Hippocampal formation (tissue), 2 donors: Measurements from ENCODE around the gene NKD2.
"Not testable (repeated sequence)": the region's sequence is repeated elsewhere in the genome, so short reads cannot be mapped to it uniquely, and the experiment has no call there.

Experiments used
- DNase-seq, 2 donors: peaks; one replicate each; lab custom pipeline; 2025; lab: John Stamatoyannopoulos, UW

Gene NKD2

DNA sequence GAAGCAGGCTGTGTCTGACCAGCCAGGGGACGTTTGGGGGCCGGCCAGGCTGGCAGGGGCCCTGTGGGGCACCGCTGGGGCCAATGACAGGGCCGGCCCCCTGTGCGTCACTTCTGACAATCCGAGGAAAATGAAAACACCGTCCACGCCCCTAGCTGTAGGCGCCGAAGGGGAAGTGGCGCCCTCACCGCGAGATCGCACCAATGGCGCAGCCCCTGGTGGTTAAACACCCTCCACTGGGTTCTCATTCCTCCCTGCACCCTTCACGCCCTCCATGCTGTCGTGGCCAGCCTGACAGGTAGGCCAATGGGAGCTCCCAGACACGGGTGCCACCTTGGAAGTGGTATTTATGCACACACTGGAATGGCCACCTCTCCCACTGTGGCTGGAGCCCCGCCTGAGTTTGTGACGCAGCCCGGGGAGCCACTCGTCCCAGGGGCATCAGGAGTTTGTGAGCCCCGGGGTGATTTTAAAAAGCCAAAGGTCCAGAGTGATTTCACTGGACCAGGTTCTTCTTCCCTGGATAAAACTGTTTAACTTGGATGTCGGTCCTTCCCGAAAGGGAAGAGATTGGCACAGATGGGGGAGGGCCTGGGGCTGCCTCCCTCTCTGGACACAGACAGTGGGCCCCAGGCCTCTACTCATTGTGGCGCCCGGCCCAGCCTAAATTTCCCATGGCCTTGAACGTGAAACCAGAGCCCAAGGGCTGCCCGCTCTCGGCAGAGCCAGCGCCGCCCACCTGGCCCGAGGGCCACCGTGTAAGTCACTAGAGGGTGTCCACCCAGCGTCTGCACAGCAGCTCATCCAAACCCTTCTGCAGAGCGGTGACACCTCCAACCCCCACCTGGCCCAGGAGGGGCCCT is 49.7 kb downstream of the NKD2 start:
- no peak for DNase-seq

DNA sequence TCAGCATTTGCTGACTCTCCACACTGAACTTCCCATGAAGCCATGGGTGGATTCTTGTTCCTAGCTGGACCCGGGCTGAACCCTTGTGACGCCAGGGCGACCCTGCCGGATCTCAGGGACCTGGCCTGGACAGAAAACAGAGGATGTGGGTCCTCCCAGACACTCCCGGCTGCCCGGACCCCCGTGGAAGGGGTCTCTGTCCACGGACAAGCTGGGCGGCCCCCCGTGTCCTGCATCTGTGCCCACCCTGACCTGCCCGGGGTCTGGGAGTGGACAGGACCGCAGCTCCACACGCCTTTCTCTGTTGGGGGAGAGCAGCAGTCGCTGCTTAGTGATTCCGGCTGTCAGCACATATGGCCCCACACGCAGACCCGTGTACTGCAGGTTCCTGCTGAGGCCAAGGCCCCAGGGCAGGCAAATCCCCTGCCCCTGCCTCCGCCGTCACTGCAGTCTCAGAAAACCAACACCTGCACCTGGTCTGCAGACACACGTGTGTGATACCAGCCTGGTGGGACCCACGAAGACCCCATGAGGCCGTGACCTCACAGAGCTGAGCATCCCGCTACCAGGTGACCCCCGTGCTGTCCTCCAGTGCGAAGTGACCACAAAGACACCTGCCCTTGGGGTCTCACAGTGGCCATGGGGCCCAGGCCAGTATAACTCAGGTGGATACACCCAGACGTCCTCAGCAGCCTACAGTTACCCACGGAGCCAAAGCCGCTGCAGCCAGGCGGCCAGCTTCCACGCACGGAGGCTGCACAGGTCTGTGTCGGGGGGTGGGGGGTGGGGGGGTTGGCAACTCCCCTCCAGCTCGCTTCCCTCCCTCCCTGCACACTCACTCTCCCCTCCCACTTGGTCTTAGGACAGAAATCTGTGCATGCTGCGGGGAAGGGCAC is 50.6 kb downstream of the NKD2 start:
- no peak for DNase-seq

DNA sequence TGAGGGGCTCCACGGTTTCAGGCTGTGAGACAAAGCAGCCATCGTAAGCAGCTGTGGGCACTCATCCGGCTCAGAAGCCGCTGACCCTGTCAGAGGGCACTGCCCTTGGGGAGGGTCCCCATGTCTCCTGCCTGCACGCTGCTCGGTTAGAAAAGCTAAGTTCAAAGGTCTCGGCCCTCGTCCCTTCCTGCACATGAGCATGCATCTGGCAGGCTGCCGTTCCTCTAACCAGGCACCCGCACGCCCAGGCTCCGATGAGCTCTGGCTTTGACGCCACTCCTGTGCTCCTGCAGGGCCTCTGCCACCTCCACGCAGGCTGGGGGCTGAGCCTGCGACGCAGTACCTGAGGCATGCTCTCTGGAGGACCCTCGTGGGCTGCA is 51.3 kb downstream of the NKD2 start:
- no peak for DNase-seq

- no peak for DNase-seq
Observed at GRCh38 chr5:1060535-1060981, 52.0 kb downstream of the NKD2 start.

DNA sequence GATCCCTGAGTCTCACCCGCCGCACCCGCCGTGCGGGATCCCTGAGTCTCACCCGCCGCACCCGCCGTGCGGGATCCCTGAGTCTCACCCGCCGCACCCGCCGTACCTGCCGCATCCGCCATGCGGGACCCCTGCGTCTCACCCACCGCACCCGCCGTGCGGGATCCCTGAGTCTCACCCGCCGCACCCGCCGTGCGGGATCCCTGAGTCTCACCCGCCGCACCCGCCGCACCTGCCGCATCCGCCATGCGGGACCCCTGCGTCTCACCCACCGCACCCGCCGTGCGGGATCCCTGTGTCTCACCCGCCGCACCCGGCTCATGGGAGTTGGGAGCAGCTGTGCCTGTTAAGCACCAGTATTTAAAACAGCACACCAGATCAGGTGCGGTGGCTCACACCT is 52.7 kb downstream of the NKD2 start:
- not testable (repeated sequence) for DNase-seq

DNA sequence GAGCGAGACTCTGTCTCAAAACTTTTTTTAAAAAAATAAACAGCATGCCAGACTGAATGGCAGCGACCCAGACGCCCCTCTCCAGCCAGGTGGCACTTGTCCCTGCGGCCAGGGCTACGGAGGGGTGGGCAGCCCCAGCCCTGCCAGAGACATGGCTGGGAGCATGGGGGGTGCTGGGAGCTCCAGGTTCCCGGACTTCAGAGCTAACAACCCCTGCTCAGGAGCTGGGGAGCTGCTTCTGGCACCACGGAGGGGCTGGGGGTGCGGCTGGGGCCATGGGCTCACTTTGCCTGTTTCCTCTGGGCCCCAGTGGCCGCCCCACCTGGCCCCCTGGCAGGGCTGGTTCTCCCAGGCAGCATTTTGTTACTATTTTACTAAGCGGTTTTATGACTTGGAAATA is 53.3 kb downstream of the NKD2 start:
- DNase-seq = no peak

DNA sequence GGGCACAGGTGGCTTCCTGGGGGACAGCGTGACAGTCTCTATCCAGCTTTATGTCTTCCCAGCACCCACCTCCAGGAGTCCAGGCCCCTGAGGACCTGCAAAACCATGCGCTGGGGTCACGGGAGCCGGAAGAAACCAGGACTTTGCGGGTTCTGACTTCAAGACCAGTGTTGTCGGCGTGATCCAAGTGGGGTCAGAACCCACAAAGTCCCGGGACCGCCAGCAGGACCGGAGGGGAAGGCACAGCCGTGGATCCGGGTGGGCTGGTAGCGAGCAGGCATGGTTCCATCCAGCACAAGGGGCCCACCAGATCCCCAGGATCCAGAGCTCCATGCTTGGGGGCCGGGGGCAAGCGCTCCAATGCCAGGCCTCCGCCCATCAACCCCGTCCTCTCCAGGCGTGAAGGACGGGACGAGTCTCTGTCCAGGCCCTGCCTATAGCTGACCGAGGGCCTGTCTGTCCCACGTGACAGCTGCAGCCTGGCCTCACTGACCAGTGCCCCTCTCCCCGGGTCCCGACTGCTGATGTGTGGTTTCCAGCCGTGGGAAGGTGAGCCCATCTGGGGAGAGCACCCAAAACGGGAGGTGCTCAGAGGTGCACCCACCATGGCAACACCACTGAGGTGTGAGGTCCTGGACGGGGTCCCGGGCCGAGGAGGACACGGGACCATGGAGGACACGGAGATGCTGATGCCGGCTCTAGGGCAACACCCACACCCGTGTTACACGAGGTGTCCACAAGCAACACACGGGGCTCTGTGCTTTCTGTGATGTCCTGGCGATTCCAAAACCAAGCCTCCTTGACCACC is 54.4 kb downstream of the NKD2 start:
- DNase-seq = no peak

DNA sequence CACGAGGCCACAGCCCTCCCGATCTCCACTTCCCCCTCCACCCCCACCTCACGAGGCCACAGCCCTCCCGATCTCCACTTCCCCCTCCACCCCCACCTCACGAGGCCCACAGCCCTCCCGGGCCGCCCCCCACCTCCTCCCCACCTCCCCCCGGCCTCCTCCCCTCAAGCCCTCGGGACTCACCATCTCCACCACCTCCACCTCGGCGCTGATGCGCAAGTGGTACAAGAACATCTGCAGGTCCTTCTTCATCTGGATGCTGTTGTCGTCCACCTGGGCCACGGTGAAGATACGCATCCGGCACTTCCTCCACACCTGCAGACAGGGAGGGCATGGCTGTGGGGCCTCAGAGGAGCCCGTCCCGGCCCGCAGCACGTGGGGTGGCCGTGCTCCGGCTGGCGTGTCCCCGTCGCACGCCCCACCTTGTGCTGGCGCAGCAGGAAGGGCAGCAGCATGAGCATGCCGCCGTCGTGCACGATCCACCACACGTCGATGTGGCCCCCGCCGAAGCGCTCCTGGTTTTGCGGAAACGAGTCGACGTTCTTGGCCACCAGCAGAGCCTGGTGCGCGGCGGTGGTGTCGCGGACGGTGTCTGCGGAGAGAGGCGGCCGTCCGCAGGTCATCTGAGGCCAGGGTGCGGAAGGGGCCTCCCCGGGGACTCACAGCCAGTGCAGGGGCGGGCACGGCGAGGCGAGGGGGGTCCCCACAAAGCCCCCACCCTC is 55.2 kb downstream of the NKD2 start:
- DNase-seq = no peak

DNA sequence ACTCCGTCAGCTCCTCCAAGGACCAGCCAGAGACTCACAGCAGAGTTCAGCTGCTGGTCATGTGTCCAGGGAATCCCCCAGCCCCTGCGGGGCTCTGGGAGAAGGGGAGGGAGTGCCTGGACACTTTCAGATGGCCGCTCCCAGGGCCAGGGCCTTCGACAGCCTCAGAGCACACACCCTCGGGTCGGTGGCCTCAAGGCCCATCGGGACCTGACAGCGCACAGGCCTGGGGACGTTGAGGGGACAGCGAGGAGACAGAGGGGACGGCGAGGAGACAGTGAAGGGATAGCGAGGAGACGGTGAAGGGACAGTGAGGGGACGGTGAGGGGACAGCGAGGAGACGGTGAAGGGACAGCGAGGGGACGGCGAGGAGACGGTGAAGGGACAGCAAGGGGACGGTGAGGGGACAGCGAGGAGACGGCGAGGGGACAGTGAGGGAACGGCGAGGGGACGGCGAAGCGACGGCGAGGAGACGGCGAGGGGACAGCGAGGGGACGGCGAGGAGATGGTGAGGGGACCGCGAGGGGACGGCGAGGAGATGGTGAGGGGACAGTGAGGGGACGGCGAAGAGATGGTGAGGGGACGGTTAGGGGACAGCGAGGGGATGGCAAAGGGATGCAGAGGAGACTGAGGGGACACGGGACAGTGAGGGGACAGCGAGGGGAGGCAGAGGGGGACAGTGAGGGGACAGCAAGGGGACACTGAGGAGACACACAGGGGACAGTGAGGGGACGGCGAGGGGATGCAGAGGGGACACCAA is 56.0 kb downstream of the NKD2 start:
- no peak for DNase-seq

- DNase-seq = no peak
Observed at GRCh38 chr5:1065143-1065750, 56.6 kb downstream of the NKD2 start.

- no peak for DNase-seq
Observed at GRCh38 chr5:1065891-1066650, 57.5 kb downstream of the NKD2 start.

- no peak for DNase-seq
Observed at GRCh38 chr5:1066676-1067075, 58.1 kb downstream of the NKD2 start.

DNA sequence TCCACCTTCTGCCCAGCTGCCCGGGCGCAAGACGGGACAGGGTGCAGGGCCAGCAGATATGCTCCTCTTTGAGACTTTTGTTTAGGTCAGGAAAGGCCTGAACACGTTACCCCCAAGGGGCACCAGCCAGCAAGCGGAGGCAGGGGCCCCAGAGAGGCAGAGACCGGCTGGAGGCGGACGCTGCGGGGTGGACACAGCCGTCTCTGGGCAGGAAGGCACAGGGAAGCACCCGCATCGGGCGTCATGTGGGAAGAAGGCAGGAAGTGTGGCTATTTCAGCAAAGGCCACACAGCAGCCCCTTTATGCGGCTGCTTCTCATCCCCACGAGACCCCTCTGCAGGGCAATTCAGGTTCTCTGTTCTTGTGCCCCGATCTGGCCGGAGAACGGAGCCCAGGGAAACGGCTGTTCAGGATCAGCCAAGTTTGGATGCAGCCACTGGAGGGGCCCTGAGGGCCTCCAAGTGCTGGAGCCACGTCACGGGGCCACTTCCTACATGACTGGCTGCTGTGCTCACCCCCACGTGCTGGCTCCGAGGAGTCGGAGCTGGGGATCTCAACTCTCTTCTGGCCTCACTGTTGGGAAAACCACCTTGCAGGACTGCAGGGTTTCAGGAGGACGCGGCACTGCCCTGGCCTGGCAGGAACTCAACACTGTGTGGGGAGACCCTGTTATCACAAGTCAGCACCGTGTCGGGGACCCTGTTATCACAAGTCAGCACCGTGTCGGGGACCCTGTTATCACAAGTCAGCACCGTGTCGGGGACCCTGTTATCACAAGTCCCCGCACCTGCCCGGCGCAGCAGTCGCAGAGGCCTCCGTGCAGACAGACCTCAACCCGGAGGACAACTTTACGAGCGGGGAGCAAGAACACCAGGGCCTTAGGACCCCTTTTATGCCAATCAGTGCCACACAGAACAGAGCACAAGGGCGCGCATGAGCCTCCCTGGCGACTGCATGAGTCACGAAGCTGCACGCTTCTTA is 58.8 kb downstream of the NKD2 start:
- no peak for DNase-seq

DNA sequence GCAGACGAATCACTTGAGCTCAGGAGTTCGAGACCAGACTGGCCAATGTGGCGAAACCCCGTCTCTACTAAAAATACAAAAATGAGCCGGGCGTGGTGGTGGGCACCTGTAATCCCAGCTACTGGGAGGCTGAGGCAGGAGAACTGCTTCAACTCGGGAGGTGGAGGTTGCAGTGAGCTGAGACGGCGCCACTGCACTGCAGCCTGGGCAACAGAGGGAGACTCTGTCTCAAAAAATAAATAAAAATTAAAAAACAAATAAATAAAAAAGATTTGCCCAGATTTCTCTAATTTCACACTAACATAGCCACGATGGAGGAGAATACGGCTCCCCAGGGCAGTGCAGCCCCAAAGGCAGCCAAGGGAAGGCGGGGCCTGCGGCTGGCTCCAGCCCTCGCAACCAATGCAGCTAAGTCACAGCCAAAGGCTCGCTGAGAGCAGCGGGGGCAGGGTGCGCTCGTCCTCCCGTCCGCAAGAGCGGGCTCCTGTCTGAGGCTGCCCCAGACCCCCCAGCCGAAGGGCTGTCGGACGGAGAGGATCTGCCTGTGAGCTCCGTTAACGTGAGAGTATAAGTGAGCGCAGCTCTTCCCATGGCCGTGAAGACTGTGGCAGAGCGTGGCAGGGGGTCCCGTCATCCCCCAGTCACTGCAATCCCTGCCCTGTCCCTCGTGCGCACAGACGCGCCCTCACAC is 59.7 kb downstream of the NKD2 start:
- no peak for DNase-seq

GRCh38 chr5:1068895-1069719 is 60.5 kb downstream of the NKD2 start:
- DNase-seq = no peak

- DNase-seq = no peak
Observed at GRCh38 chr5:1069720-1070088, 61.1 kb downstream of the NKD2 start.
